ENCODE data around the gene PYCR2. TPM values are rescaled to one million over a fixed set of nuclear protein-coding genes. Genes with fewer than 3 reads are reported as not detected.

PYCR2 gene
- total RNA-seq, 2 experiments from 2014 or later: 24.1 to 26.2 TPM

GRCh38 chr1:225945564-225945963, 21.5 kb upstream of the PYCR2 start:
- Mint-ChIP-seq H3K27ac (no peak overlapping the region), H3K4me1 (ENCODE audit: low read depth) (peaks cover 12% of the 10 kb centered on the region), H3K27me3 (no peaks in the 10 kb centered on the region), H3K4me3 (no peak overlapping the region), H3K9me3 (no peaks in the 10 kb centered on the region), H3K36me3 (ENCODE audit: low read depth) (no peaks in the 10 kb centered on the region)
- Histone ChIP-seq H3K4me1 (ENCODE audit: insufficient read depth, low read length) (peaks cover 11% of the 10 kb centered on the region), H3K27ac (ENCODE audit: low read depth in 1 of 2, low read length in 2 of 2) (no peak overlapping the region), H3K9me3 (ENCODE audit: control insufficient read depth in 1 of 2, insufficient read depth in 1 of 2, low read length in 2 of 2) (no peaks in the 10 kb centered on the region), H3K4me3 (ENCODE audit: low read length) (no peak overlapping the region), H3K36me3 (ENCODE audit: insufficient read depth, low read length) (no peaks in the 10 kb centered on the region), H3K27me3 (ENCODE audit: control insufficient read depth in 1 of 2, insufficient read depth in 2 of 2, low read length in 2 of 2) (peaks cover 0 to 4% of the 10 kb centered on the region in 2 experiments)
- no peak for DNase-seq
- no peak for TF ChIP-seq CTCF (IDR thresholded peaks at IDR 0.05)
- POLR2A ChIA-PET: interaction anchor here (2.0 kb wide), 1 partner anchor 63 kb away, joined by 6 read pairs; the partner anchor contains the start of gene TMEM63A
- no peak for ATAC-seq (ENCODE audit: poor library complexity)
- intact Hi-C loops (cut with DNase I, micrococcal nuclease): no loop called here
- CTCF ChIA-PET: no interaction called here

GRCh38 chr1:225944951-225945350, 20.9 kb upstream of the PYCR2 start:
- H3K4me3 ChIP-seq (ENCODE audit: low read length): no peak overlapping the region
- no peaks in the 10 kb centered on the region for H3K27me3 ChIP-seq (ENCODE audit: control insufficient read depth in 1 of 2, insufficient read depth in 2 of 2, low read length in 2 of 2)
- Mint-ChIP-seq H3K27me3 (peaks cover 3% of the 10 kb centered on the region), H3K9me3 (no peaks in the 10 kb centered on the region), H3K27ac (no peak overlapping the region), H3K4me1 (ENCODE audit: low read depth) (peaks cover 12% of the 10 kb centered on the region), H3K36me3 (ENCODE audit: low read depth) (no peaks in the 10 kb centered on the region), H3K4me3 (no peak overlapping the region)
- DNase-seq (peak in 3 of 14 experiments; percentile 11 to 36 (median 16)), ATAC-seq (ENCODE audit: poor library complexity) (peak; percentile 52)
- intact Hi-C loops (cut with DNase I, micrococcal nuclease): no loop called here
- POLR2A ChIA-PET: interaction anchor here (0.9 to 2.0 kb wide), 6 partner anchors 9 to 167 kb away, joined by 3 to 6 read pairs (median 3); partner anchors contain the start of genes PYCR2, SRP9 and TMEM63A
- no peak for TF ChIP-seq CTCF (IDR thresholded peaks at IDR 0.05)
- no peak overlapping the region for H3K27ac ChIP-seq (ENCODE audit: low read depth in 1 of 2, low read length in 2 of 2)
- no peaks in the 10 kb centered on the region for H3K9me3 ChIP-seq (ENCODE audit: control insufficient read depth in 1 of 2, insufficient read depth in 1 of 2, low read length in 2 of 2)
- H3K36me3 ChIP-seq (ENCODE audit: insufficient read depth, low read length): no peaks in the 10 kb centered on the region
- peaks cover 11% of the 10 kb centered on the region for H3K4me1 ChIP-seq (ENCODE audit: insufficient read depth, low read length)
- CTCF ChIA-PET: no interaction called here

- ChIA-PET CTCF (no interaction called here), POLR2A (interaction anchor here (0.9 to 2.0 kb wide), 6 partner anchors 8 to 167 kb away, joined by 3 to 6 read pairs (median 3); partner anchors contain the start of genes PYCR2, SRP9 and TMEM63A)
- intact Hi-C loops (cut with DNase I, micrococcal nuclease): no loop called here
- H3K9me3 ChIP-seq (ENCODE audit: control insufficient read depth in 1 of 2, insufficient read depth in 1 of 2, low read length in 2 of 2): no peaks in the 10 kb centered on the region
- Mint-ChIP-seq H3K36me3 (ENCODE audit: low read depth) (no peaks in the 10 kb centered on the region), H3K9me3 (no peaks in the 10 kb centered on the region), H3K4me1 (ENCODE audit: low read depth) (peaks cover 12% of the 10 kb centered on the region), H3K27me3 (peaks cover 3% of the 10 kb centered on the region), H3K27ac (no peak overlapping the region), H3K4me3 (no peak overlapping the region)
- TF ChIP-seq CTCF (IDR thresholded peaks at IDR 0.05): no peak
- no peaks in the 10 kb centered on the region for H3K36me3 ChIP-seq (ENCODE audit: insufficient read depth, low read length)
- no peaks in the 10 kb centered on the region for H3K27me3 ChIP-seq (ENCODE audit: control insufficient read depth in 1 of 2, insufficient read depth in 2 of 2, low read length in 2 of 2)
- ATAC-seq (ENCODE audit: poor library complexity): no peak
- H3K4me3 ChIP-seq (ENCODE audit: low read length): no peak overlapping the region
- no peak overlapping the region for H3K27ac ChIP-seq (ENCODE audit: low read depth in 1 of 2, low read length in 2 of 2)
- H3K4me1 ChIP-seq (ENCODE audit: insufficient read depth, low read length): peaks cover 11% of the 10 kb centered on the region
- DNase-seq: no peak
Observed at GRCh38 chr1:225944387-225944786, 20.3 kb upstream of the PYCR2 start.
